ENCODE results near the gene C1orf50.

Gene C1orf50

GRCh38 chr1:42765269-42765668, 1.8 kb upstream of the C1orf50 start:
- DNase-seq: no peak

- DNase-seq: peak; percentile 27
Observed at GRCh38 chr1:42765832-42766740, 963 bp upstream of the C1orf50 start.

- DNase-seq: no peak
Observed at GRCh38 chr1:42767510-42768000, 506 bp downstream of the C1orf50 start.

GRCh38 chr1:42768172-42768571, 1.1 kb downstream of the C1orf50 start:
- no peak for DNase-seq

GRCh38 chr1:42769811-42770210, 2.8 kb downstream of the C1orf50 start:
- DNase-seq: no peak

- no peak for DNase-seq
Observed at GRCh38 chr1:42773420-42773819, 6.4 kb downstream of the C1orf50 start.

GRCh38 chr1:42774928-42775526, 8.0 kb downstream of the C1orf50 start:
- DNase-seq: no peak

- no peak for DNase-seq
Observed at GRCh38 chr1:42776502-42776901, 9.5 kb downstream of the C1orf50 start.

- no peak for DNase-seq
Observed at GRCh38 chr1:42777852-42778251, 10.8 kb downstream of the C1orf50 start.

- DNase-seq: no peak
Observed at GRCh38 chr1:42779725-42780124, 12.7 kb downstream of the C1orf50 start.

GRCh38 chr1:42780176-42780575, 13.1 kb downstream of the C1orf50 start:
- no peak for DNase-seq

GRCh38 chr1:42783092-42783491, 16.0 kb downstream of the C1orf50 start:
- no peak for DNase-seq

- DNase-seq: no peak
Observed at GRCh38 chr1:42784547-42784945, 17.5 kb downstream of the C1orf50 start.

- DNase-seq: no peak
Observed at GRCh38 chr1:42784946-42785693, 18.1 kb downstream of the C1orf50 start, which contains the start of gene TMEM269. Gene TMEM269, plus strand, starts transcription at chr1:42784991. Its CDS starts 4,903 bp downstream, at chr1:42789894.

GRCh38 chr1:42786097-42786496, 19.0 kb downstream of the C1orf50 start:
- no peak for DNase-seq

GRCh38 chr1:42788021-42788420, 21.0 kb downstream of the C1orf50 start:
- no peak for DNase-seq

- no peak for DNase-seq
Observed at GRCh38 chr1:42793824-42794223, 26.8 kb downstream of the C1orf50 start.

GRCh38 chr1:42797414-42797813, 30.4 kb downstream of the C1orf50 start:
- no peak for DNase-seq

GRCh38 chr1:42797979-42798378, 30.9 kb downstream of the C1orf50 start:
- DNase-seq: no peak

- DNase-seq: no peak
Observed at GRCh38 chr1:42801832-42802473, 34.9 kb downstream of the C1orf50 start.

GRCh38 chr1:42806171-42806570, 39.1 kb downstream of the C1orf50 start:
- DNase-seq: no peak

- DNase-seq: no peak
Observed at GRCh38 chr1:42806593-42806992, 39.5 kb downstream of the C1orf50 start.
